Body of pancreas (tissue), 4 donors: ENCODE results near the gene RPRD1B.

Experiments used
- POLR2A ChIP-seq, 3 donors: fragments of 450-650 bp; IDR thresholded peaks; one replicate each; pipeline ENCODE4 v1.6.1; 2016; ENCODE audit warnings: antibody characterized with exemption in 3 of 3, mild to moderate bottlenecking in 2 of 3
- TF ChIP-seq, protein P1 (sequence below), 7 experiments: fragments of 450-650 bp in 4 of 7; fragments of 200-600 bp in 3 of 7; sonication (generic) in 3 of 7; IDR thresholded peaks; one replicate each; pipeline ENCODE4 v1.5.1; 2016 to 2019; ENCODE audit warnings: antibody characterized with exemption in 7 of 7

DNA sequence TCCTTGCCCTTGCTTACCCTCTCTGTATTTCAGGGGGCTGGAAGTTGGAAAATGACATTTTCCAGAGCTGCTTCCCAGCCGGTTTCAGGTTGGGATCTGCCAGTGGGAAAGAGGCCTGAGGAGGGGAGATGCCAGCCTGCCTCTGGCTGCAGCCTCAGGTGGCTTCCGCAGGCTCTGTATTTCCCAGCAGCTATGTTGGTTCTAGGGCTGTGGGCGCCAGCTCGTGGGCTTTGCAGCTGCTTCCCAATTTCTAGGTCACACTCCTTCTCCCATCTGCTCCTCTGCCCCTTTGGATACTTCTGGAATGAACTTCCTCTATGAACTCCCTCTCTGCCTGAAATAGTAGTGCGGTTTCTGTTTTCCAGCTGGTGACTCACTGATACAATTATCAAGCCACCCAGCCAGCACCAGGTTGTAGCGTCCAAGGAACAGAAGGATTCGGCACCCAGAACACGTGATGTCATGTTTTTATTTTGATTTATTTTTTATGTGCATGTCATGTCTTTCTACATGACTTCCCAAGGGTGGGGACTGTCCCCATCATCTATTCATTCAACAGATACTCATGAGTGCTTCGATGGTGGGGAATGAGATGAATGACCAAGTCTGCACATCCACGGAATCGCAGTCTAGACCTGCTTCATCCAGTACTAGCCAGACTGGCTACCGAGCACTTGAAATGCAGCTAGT is 93.5 kb downstream of the RPRD1B start:
- TF ChIP-seq, protein P1, sequence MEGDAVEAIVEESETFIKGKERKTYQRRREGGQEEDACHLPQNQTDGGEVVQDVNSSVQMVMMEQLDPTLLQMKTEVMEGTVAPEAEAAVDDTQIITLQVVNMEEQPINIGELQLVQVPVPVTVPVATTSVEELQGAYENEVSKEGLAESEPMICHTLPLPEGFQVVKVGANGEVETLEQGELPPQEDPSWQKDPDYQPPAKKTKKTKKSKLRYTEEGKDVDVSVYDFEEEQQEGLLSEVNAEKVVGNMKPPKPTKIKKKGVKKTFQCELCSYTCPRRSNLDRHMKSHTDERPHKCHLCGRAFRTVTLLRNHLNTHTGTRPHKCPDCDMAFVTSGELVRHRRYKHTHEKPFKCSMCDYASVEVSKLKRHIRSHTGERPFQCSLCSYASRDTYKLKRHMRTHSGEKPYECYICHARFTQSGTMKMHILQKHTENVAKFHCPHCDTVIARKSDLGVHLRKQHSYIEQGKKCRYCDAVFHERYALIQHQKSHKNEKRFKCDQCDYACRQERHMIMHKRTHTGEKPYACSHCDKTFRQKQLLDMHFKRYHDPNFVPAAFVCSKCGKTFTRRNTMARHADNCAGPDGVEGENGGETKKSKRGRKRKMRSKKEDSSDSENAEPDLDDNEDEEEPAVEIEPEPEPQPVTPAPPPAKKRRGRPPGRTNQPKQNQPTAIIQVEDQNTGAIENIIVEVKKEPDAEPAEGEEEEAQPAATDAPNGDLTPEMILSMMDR (IDR thresholded peaks at IDR 0.05): no peak
- no peak for TF ChIP-seq POLR2A (IDR thresholded peaks at IDR 0.05)
